K562 (cell line): ENCODE results near the gene IQCN. TPM values are rescaled to one million over a fixed set of nuclear protein-coding genes. Genes with fewer than 3 reads are reported as not detected.

Experiments
- EGR1 ChIP-seq: fragments of 450-650 bp; conservative IDR thresholded peaks from 2 replicates; pipeline ENCODE4 v1.6.1; 2017; ENCODE audit warnings: mild to moderate bottlenecking
- ETV1 ChIP-seq: fragments of 450-650 bp; conservative IDR thresholded peaks from 2 replicates; pipeline ENCODE4 v1.6.1; 2016; ENCODE audit warnings: missing genetic modification characterization, control low read depth, low read depth, missing compliant biosample characterization
- GATAD2A ChIP-seq: fragments of 450-650 bp; IDR thresholded peaks from 2 replicates; pipeline ENCODE4 v1.6.1; 2017
- HNRNPLL ChIP-seq: fragments of 200-400 bp; formaldehyde crosslinking; IDR thresholded peaks from 2 replicates; pipeline ENCODE4 v1.6.1; 2017; ENCODE audit warnings: low read length, low read depth, mild to moderate bottlenecking; ENCODE audit not compliant: poor library complexity, severe bottlenecking
- JUN ChIP-seq, 2 experiments: sonication (generic) in 1 of 2; formaldehyde crosslinking in 1 of 2; IDR thresholded peaks; 2 replicates each; pipeline versions ENCODE4 v1.6.1 to v1.8.0; 2012 to 2022; ENCODE audit warnings: borderline replicate concordance in 2 of 2, mild to moderate bottlenecking in 2 of 2, improper control_type of control experiment in 1 of 2, low read depth in 1 of 2, low read length in 1 of 2, missing genetic modification reagents in 1 of 2
- LARP7 ChIP-seq: fragments of 450-650 bp; IDR thresholded peaks from 2 replicates; pipeline ENCODE4 v1.6.1; 2016
- MTA2 ChIP-seq: fragments of 450-650 bp; IDR thresholded peaks from 2 replicates; pipeline ENCODE4 v1.6.1; 2016; ENCODE audit warnings: low read depth
- SIN3A ChIP-seq, 2 experiments: fragments of 150-350 bp in 1 of 2; IDR thresholded peaks; 2 replicates each; pipeline ENCODE4 v1.6.1; 2011 to 2016; ENCODE audit warnings: borderline replicate concordance in 2 of 2, low read depth in 2 of 2, low read length in 2 of 2, mild to moderate bottlenecking in 2 of 2, moderate library complexity in 2 of 2; ENCODE audit not compliant: control insufficient read depth in 1 of 2
- SIRT6 ChIP-seq: IDR thresholded peaks from one replicate; pipeline ENCODE4 v1.6.1; 2012; ENCODE audit warnings: low read depth, mild to moderate bottlenecking, control low read depth, inconsistent platforms, low read length, moderate library complexity
- SRSF9 ChIP-seq: fragments of 200-400 bp; formaldehyde crosslinking; IDR thresholded peaks from 2 replicates; pipeline ENCODE4 v1.6.1; 2017; ENCODE audit warnings: low read depth, low read length, borderline replicate concordance
- ZC3H4 ChIP-seq: sonication (generic); formaldehyde crosslinking; IDR thresholded peaks from 2 replicates; pipeline ENCODE4 v1.9.0; 2021; ENCODE audit warnings: missing genetic modification reagents, borderline replicate concordance
- ZNF184 ChIP-seq: sonication (generic); formaldehyde crosslinking; IDR thresholded peaks from 2 replicates; pipeline ENCODE4 v1.5.0; 2020; ENCODE audit warnings: missing genetic modification reagents
- ZNF583 ChIP-seq: fragments of 250-450 bp; sonication (Bioruptor Pico); IDR thresholded peaks from 2 replicates; pipeline ENCODE4 v1.4.0; 2020
- ZNF77 ChIP-seq: fragments of 250-450 bp; sonication (Bioruptor Pico); IDR thresholded peaks from 2 replicates; pipeline ENCODE4 v1.5.0; 2020
- polyA plus RNA-seq, 8 experiments: library from polyadenylated mRNA; depleted of rRNA in 4 of 8; stranded (reverse) in 5 of 8; unstranded in 3 of 8; fragments of >200 nt; fragmentation: Nextera tagmentation in 2 of 8; fragmentation: Illumina TruSeq in 1 of 8; extraction: Ambion mirVana in 2 of 8; extraction: Trizol in 1 of 8; gene quantifications; 2 replicates each; pipeline versions ENCODE4 v1.2.1 to v1.2.3, GENCODE V29; 2011 to 2014; ENCODE audit warnings: inconsistent platforms in 1 of 8, missing spikeins in 1 of 8
- total RNA-seq, 7 experiments: library from RNA; depleted of rRNA in 6 of 7; stranded (reverse); fragments of >200 nt in 6 of 7; fragmentation: Illumina TruSeq in 2 of 7; extraction: Trizol in 2 of 7; gene quantifications; 2 replicates each; pipeline versions ENCODE4 v1.2.1 to v1.2.3, GENCODE V29; 2011 to 2021; ENCODE audit warnings: low replicate concordance in 1 of 7
- TF ChIP-seq, protein P1 (sequence below), 2 experiments: fragments of 200-800 bp in 1 of 2; sonication (Bioruptor generic) in 1 of 2; sonication (generic) in 1 of 2; formaldehyde crosslinking in 1 of 2; IDR thresholded peaks in 1 of 2; conservative IDR thresholded peaks in 1 of 2; 2 replicates each; pipeline versions ENCODE4 v1.5.0 to v1.6.1; 2016 to 2020; ENCODE audit warnings: missing compliant biosample characterization in 1 of 2, missing genetic modification characterization in 1 of 2, missing genetic modification reagents in 1 of 2
- TF ChIP-seq, protein P2 (sequence below), 2 experiments: IDR thresholded peaks; 2 replicates each; pipeline ENCODE4 v1.6.1; 2012; ENCODE audit warnings: improper control_type of control experiment in 2 of 2, low read depth in 2 of 2, low read length in 2 of 2, borderline replicate concordance in 1 of 2
- TF ChIP-seq, protein P3 (sequence below), 2 experiments: fragments of 450-650 bp in 1 of 2; sonication (generic) in 1 of 2; formaldehyde crosslinking; conservative IDR thresholded peaks; 2 replicates each; pipeline versions ENCODE4 v1.4.0 to v1.8.1; 2020 to 2022; ENCODE audit warnings: mild to moderate bottlenecking in 1 of 2, missing genetic modification reagents in 1 of 2
- TF ChIP-seq, protein P4 (sequence below): fragments of 450-650 bp; conservative IDR thresholded peaks from 2 replicates; pipeline ENCODE4 v1.6.1; 2016; ENCODE audit warnings: missing genetic modification characterization, low read depth, mild to moderate bottlenecking, missing compliant biosample characterization, moderate library complexity
- TF ChIP-seq, protein P5 (sequence below): fragments of 450-650 bp; IDR thresholded peaks from 2 replicates; pipeline ENCODE4 v1.7.0; 2016; ENCODE audit warnings: borderline replicate concordance

The IQCN gene
- total and polyA plus RNA-seq, 9 of the 15 experiments (the other 6 are each of a cell fraction or from before 2014, with no cell fraction given): 0.01 to 0.07 (median 0.04) TPM; not detected in 3

DNA sequence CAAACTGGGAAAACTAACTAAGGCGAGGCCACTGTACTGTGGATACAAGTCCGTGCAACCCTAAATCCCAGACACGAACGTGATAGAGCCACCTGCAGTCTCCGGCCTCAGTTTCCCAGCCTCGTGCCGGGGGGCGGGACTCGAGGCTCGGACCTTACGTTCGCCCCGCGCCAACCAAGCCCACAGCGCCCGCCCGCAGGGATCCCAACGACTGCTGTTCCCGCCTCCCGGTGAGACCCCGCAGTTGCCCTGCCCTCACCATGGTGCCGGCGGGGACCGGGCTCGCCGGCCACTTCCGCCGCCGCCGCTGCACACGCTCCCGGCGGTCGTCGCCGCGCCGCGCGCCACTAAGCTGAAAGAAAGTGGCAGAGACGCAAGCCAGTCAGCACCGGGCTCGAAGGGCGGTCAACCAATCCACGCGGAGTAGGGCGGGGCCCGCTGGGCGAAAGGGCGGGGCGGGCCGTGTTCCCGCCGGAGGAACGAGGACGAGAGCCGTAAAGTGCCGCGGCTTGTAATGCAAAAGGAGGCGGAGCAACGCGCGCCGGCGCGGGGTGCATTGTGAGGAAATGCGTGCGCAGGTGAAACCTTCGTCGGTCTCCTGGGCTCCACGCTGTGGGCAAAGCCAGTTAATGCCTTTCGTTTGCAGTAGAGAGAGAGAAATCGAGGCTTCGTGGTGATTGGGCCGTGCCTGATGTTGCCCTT is 48.7 kb upstream of the IQCN start, which contains the start of gene LSM4 (continued):
- TF ChIP-seq, protein P1, sequence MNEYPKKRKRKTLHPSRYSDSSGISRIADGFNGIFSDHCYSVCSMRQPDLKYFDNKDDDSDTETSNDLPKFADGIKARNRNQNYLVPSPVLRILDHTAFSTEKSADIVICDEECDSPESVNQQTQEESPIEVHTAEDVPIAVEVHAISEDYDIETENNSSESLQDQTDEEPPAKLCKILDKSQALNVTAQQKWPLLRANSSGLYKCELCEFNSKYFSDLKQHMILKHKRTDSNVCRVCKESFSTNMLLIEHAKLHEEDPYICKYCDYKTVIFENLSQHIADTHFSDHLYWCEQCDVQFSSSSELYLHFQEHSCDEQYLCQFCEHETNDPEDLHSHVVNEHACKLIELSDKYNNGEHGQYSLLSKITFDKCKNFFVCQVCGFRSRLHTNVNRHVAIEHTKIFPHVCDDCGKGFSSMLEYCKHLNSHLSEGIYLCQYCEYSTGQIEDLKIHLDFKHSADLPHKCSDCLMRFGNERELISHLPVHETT (CRISPR knock-in tag; conservative IDR thresholded peaks at IDR 0.05 in 1 of 2, IDR thresholded peaks at IDR 0.05 in 1 of 2): peak in 1 of 2 experiments; percentile 87; a peak in 2 of 4 replicates
- TF ChIP-seq ZC3H4 (0 out of 2 replicates have a peak, but pooled peaks have one; percentile 59), SIRT6 (no peak), ZNF583 (no peak), GATAD2A (no peak), SRSF9 (no peak), ETV1 (tag) (peak; percentile 25; the same call in 1 of the 2 replicates), SIN3A (IDR thresholded peaks at IDR 0.05; ENCODE audit: borderline replicate concordance in 2 of 2, control insufficient read depth in 1 of 2, low read depth in 2 of 2, low read length in 2 of 2) (peak; percentile 50 to 83; a peak in 2 of 4 replicates), EGR1 (no peak), ZNF184 (CRISPR knock-in tag) (no peak), LARP7 (no peak), ZNF77 (CRISPR knock-in tag) (no peak), HNRNPLL (peak; percentile 94), MTA2 (no peak), JUN (IDR thresholded peaks at IDR 0.05; ENCODE audit: borderline replicate concordance, low read depth, low read length) (peak; percentile 33; the same call in 1 of the 2 replicates), JUN (CRISPR knock-in tag; IDR thresholded peaks at IDR 0.05; ENCODE audit: borderline replicate concordance) (no peak)
- TF ChIP-seq, protein P2, sequence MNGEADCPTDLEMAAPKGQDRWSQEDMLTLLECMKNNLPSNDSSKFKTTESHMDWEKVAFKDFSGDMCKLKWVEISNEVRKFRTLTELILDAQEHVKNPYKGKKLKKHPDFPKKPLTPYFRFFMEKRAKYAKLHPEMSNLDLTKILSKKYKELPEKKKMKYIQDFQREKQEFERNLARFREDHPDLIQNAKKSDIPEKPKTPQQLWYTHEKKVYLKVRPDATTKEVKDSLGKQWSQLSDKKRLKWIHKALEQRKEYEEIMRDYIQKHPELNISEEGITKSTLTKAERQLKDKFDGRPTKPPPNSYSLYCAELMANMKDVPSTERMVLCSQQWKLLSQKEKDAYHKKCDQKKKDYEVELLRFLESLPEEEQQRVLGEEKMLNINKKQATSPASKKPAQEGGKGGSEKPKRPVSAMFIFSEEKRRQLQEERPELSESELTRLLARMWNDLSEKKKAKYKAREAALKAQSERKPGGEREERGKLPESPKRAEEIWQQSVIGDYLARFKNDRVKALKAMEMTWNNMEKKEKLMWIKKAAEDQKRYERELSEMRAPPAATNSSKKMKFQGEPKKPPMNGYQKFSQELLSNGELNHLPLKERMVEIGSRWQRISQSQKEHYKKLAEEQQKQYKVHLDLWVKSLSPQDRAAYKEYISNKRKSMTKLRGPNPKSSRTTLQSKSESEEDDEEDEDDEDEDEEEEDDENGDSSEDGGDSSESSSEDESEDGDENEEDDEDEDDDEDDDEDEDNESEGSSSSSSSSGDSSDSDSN (IDR thresholded peaks at IDR 0.05; ENCODE audit: borderline replicate concordance in 1 of 2, low read depth in 2 of 2, low read length in 2 of 2): 0 out of 4 replicates have a peak, but pooled peaks of 1 of the 2 experiments have one; percentile 37
- TF ChIP-seq, protein P3, sequence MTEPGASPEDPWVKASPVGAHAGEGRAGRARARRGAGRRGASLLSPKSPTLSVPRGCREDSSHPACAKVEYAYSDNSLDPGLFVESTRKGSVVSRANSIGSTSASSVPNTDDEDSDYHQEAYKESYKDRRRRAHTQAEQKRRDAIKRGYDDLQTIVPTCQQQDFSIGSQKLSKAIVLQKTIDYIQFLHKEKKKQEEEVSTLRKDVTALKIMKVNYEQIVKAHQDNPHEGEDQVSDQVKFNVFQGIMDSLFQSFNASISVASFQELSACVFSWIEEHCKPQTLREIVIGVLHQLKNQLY (CRISPR knock-in tag; conservative IDR thresholded peaks at IDR 0.05): no peak
- TF ChIP-seq, protein P4, sequence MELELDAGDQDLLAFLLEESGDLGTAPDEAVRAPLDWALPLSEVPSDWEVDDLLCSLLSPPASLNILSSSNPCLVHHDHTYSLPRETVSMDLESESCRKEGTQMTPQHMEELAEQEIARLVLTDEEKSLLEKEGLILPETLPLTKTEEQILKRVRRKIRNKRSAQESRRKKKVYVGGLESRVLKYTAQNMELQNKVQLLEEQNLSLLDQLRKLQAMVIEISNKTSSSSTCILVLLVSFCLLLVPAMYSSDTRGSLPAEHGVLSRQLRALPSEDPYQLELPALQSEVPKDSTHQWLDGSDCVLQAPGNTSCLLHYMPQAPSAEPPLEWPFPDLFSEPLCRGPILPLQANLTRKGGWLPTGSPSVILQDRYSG (tag): no peak
- TF ChIP-seq, protein P5, sequence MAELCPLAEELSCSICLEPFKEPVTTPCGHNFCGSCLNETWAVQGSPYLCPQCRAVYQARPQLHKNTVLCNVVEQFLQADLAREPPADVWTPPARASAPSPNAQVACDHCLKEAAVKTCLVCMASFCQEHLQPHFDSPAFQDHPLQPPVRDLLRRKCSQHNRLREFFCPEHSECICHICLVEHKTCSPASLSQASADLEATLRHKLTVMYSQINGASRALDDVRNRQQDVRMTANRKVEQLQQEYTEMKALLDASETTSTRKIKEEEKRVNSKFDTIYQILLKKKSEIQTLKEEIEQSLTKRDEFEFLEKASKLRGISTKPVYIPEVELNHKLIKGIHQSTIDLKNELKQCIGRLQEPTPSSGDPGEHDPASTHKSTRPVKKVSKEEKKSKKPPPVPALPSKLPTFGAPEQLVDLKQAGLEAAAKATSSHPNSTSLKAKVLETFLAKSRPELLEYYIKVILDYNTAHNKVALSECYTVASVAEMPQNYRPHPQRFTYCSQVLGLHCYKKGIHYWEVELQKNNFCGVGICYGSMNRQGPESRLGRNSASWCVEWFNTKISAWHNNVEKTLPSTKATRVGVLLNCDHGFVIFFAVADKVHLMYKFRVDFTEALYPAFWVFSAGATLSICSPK: no peak
